Esophagus (tissue), 2 donors: ENCODE data around the gene PRMT1. TPM values are rescaled to one million over a fixed set of nuclear protein-coding genes. Genes with fewer than 3 reads are reported as not detected.

Experiments used
- H3K27ac ChIP-seq, 2 donors: one replicate each; pipeline ENCODE4 v1.5.1; 2013; ENCODE audit warnings: low read depth in 2 of 2, mild to moderate bottlenecking in 2 of 2, inconsistent platforms in 1 of 2, low read length in 1 of 2, moderate library complexity in 1 of 2
- H3K27me3 ChIP-seq, 2 donors: one replicate each; pipeline ENCODE4 v1.6.1; 2013; ENCODE audit warnings: low read length in 2 of 2, control low read depth in 1 of 2, mild to moderate bottlenecking in 1 of 2; ENCODE audit not compliant: insufficient read depth in 2 of 2, control insufficient read depth in 1 of 2
- H3K36me3 ChIP-seq, 2 donors: one replicate each; pipeline ENCODE4 v1.6.1; 2013; ENCODE audit warnings: low read length in 1 of 2; ENCODE audit not compliant: control insufficient read depth in 2 of 2, insufficient read depth in 2 of 2
- H3K4me1 ChIP-seq, 2 donors: one replicate each; pipeline ENCODE4 v1.6.1; 2013; ENCODE audit warnings: low read length in 1 of 2; ENCODE audit not compliant: control insufficient read depth in 2 of 2, insufficient read depth in 2 of 2
- H3K4me3 ChIP-seq, 2 donors: one replicate each; pipeline ENCODE4 v1.5.1; 2013; ENCODE audit warnings: low read length in 2 of 2, mild to moderate bottlenecking in 2 of 2, low read depth in 1 of 2, moderate library complexity in 1 of 2
- H3K9me3 ChIP-seq, 2 donors: one replicate each; pipeline ENCODE4 v1.6.1; 2013; ENCODE audit warnings: mild to moderate bottlenecking in 2 of 2, low read depth in 1 of 2, low read length in 1 of 2, moderate library complexity in 1 of 2; ENCODE audit not compliant: control insufficient read depth in 2 of 2, insufficient read depth in 1 of 2
- WGBS, 2 donors: extraction: QIAGEN DNeasy Blood & Tissue Kit; methylation state at CpG; one replicate each; pipeline ENCODE4 v1.1.7; 2013; 5-methylcytosine and 5-hydroxymethylcytosine counted together
- polyA plus RNA-seq, 2 donors: library from polyadenylated mRNA; stranded (reverse); fragments of 200-250 nt; gene quantifications; one replicate each; pipeline ENCODE4 v1.2.3, GENCODE V29; 2013
- donor health status: healthy with polysubstance abuse.
- donor health status: Bipolar disorder and iron deficiency.

PRMT1 gene
- polyA plus RNA-seq, 2 donors = 72.5 to 146 TPM

DNA sequence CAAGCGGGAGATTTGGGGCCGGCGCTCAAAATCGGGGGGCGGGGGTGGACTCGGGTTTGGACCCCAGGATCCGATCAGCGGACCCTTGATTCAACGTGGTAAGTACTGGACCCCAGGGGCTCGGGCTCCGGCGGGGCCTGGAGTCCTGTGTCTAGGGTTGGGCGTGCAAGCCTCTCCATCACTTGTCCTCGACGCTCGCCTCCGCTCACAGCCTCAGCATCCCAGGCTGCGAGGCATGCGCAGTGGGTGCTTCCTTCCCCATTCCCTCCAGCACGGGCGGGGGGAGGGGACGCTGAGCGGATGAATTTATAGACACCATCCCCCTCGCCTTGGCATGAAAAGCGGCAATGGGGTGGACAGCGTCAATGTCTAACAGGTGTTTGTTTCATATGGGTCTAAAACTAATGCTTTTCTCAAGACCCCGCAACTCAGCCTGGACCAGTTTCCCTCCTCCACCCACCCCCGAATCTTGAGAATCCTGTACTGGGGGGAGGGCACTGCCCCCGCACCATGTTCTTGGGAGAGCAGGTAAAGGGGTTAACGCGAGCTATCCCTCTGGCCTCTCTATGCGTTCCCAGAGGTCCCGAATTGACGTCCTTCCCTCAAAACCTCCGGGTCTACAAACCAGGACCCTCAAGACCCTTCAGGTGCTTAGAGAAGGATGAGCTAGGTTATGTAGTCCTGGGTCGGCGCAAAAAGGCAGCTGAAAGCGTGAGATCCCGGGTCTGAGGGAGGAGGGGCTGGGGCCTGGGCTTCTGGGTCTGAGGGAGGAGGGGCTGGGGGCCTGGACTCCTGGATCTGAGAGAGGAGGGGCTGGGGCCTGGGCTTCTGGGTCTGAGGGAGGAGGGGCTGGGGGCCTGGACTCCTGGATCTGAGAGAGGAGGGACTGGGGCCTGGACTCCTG is 14.4 kb downstream of the PRMT1 start:
- 14 to 16% methylated on average over 39 of the region's 39 CpGs for WGBS, 2 donors
- H3K27ac ChIP-seq = no peak overlapping the region

DNA sequence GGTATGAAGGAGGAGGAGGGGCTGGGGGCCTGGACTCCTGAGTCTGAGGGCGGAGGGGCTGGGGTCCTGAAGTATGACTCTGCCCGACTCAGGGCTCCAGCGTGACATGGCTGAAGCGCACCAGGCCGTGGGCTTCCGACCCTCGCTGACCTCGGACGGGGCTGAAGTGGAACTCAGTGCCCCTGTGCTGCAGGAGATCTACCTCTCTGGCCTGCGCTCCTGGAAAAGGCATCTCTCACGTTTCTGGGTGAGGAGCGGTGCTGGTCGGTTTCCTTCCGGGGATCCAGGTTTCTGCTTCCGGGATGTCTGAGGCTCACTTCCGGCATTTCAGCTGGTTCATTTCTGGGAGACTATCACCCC is 15.1 kb downstream of the PRMT1 start:
- Histone ChIP-seq H3K4me3 (no peak overlapping the region), H3K36me3 (peaks cover 0 to 9% of the 10 kb centered on the region in 2 donors), H3K9me3 (no peaks in the 10 kb centered on the region), H3K27ac (no peak overlapping the region), H3K4me1 (peaks cover 0 to 5% of the 10 kb centered on the region in 2 donors), H3K27me3 (no peaks in the 10 kb centered on the region)
- WGBS, 2 donors = 76 to 79% methylated on average over 16 of the region's 16 CpGs

More for the DNA sequence above, 14.4 kb downstream of the PRMT1 start:
- H3K4me1 ChIP-seq = peaks cover 0 to 5% of the 10 kb centered on the region in 2 donors
- no peaks in the 10 kb centered on the region for H3K9me3 ChIP-seq
- peaks cover 3 to 13% of the 10 kb centered on the region in 2 donors for H3K36me3 ChIP-seq
- H3K27me3 ChIP-seq = no peaks in the 10 kb centered on the region
- peak overlapping the region; percentile 43 to 58 for H3K4me3 ChIP-seq

DNA sequence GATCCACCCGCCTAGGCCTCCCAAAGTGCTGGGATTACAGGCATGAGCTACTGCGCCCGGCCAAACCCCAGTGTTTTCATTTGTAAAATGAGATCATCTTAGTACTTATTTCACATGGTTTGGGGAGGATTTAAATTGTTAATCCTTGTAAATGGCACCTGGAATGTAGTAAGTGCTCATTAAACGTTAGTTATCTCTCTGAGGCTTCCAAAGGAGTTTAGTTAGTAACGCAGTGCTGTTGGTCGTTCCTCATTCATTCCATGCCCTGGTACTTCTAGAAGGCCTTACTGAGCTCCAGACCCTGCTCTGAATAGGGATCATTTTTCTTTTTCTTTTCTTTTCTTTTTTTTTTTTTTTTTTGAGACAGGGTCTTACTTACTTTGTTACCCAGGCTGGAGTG is 19.0 kb downstream of the PRMT1 start:
- H3K36me3 ChIP-seq = no peaks in the 10 kb centered on the region
- 79 to 82% methylated on average over 6 of the region's 6 CpGs for WGBS, 2 donors
- H3K4me3 ChIP-seq = no peak overlapping the region
- no peak overlapping the region for H3K27ac ChIP-seq
- no peaks in the 10 kb centered on the region for H3K27me3 ChIP-seq
- no peaks in the 10 kb centered on the region for H3K9me3 ChIP-seq
- peaks cover 0 to 3% of the 10 kb centered on the region in 2 donors for H3K4me1 ChIP-seq

DNA sequence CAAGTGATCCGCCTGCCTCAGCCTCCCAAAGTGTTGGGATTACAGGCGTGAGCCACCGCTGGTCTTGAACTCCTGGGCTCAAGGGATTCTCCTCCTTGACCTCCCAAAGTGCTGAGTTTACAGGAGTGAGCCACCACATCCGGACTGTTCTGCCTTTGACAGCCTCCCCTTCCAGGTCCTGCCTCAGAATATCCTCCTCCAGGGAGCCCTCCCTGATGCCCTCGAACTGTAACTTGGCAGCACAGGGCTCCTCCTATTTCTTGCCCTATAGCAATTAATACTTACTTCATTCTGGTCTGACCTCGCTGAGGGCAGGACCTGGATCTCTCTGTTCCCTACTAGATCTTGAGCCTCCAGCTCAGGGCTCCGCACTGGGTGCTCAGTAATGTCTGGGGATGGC is 19.8 kb downstream of the PRMT1 start:
- Histone ChIP-seq H3K36me3 (no peaks in the 10 kb centered on the region), H3K4me1 (no peaks in the 10 kb centered on the region), H3K4me3 (no peak overlapping the region), H3K27ac (no peak overlapping the region), H3K27me3 (no peaks in the 10 kb centered on the region), H3K9me3 (no peaks in the 10 kb centered on the region)
- WGBS, 2 donors = 87 to 95% methylated on average over 7 of the region's 7 CpGs

DNA sequence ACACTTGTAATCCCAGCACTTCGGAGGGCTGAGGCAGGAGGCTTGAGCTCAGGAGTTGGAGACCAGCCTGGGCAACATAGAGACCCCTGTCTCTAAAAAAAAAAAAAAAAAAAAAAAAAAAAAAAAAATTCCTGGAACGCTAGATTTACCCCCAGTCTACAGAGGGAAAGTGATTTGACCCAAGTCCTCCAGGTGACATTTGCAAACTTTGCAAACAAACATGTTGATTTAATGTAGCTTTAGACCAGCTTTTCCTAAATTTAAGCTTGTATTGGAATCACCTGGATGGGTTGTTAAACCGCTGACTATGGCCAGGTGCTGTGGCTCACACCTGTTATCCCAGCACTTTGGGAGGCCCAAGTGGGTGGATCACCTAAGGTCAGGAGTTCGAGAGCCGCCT is 22.3 kb downstream of the PRMT1 start:
- no peaks in the 10 kb centered on the region for H3K9me3 ChIP-seq
- H3K4me3 ChIP-seq = no peak overlapping the region
- peaks cover 0 to 2% of the 10 kb centered on the region in 2 donors for H3K4me1 ChIP-seq
- H3K36me3 ChIP-seq = no peaks in the 10 kb centered on the region
- WGBS, 2 donors = 87 to 95% methylated on average over 5 of the region's 5 CpGs
- H3K27me3 ChIP-seq = no peaks in the 10 kb centered on the region
- H3K27ac ChIP-seq = no peak overlapping the region

DNA sequence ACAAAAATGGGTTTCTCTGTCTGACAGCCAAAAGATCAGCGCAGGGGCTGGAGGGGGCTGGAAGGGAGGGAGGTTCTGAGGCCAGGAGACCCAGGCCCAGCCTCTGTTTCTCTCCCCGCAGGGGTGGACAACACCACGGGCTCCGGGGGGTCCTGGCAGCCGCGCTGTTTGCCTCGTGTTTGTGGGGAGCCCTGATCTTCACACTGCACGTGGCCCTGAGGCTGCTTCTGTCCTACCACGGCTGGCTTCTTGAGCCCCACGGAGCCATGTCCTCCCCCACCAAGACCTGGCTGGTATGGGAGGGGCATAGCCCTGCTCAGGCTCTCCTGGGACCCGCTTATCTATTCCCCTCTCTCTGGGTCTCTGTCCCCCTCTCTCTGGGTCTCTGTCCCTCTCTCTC is 23.5 kb downstream of the PRMT1 start:
- 58 to 70% methylated on average over 11 of the region's 11 CpGs for WGBS, 2 donors

DNA sequence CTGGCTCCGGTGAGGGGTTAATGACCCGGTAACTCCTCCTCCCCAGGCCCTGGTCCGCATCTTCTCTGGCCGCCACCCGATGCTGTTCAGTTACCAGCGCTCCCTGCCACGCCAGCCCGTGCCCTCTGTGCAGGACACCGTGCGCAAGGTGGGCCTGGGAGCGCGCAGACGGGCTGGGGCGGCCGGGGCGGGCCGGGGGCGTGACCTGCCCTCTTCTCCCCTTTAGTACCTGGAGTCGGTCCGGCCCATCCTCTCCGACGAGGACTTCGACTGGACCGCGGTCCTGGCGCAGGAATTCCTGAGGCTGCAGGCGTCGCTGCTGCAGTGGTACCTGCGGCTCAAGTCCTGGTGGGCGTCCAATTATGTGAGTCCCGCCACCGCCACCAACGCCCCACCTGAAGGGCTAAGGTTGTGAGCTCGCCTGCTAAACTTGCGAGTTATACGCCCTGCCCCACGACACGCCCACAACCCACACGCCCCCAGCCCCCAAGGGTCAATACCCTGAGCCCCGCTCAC is 24.3 kb downstream of the PRMT1 start:
- Histone ChIP-seq H3K9me3 (no peaks in the 10 kb centered on the region), H3K27me3 (no peaks in the 10 kb centered on the region), H3K27ac (no peak overlapping the region), H3K4me1 (peaks cover 0 to 2% of the 10 kb centered on the region in 2 donors), H3K4me3 (no peak overlapping the region), H3K36me3 (no peaks in the 10 kb centered on the region)
- 54 to 55% methylated on average over 38 to 40 of the region's 40 CpGs for WGBS, 2 donors

More for the DNA sequence above, 23.5 kb downstream of the PRMT1 start:
- Histone ChIP-seq H3K27me3 (no peaks in the 10 kb centered on the region), H3K27ac (no peak overlapping the region), H3K36me3 (no peaks in the 10 kb centered on the region), H3K9me3 (no peaks in the 10 kb centered on the region), H3K4me3 (no peak overlapping the region), H3K4me1 (peaks cover 0 to 2% of the 10 kb centered on the region in 2 donors)

DNA sequence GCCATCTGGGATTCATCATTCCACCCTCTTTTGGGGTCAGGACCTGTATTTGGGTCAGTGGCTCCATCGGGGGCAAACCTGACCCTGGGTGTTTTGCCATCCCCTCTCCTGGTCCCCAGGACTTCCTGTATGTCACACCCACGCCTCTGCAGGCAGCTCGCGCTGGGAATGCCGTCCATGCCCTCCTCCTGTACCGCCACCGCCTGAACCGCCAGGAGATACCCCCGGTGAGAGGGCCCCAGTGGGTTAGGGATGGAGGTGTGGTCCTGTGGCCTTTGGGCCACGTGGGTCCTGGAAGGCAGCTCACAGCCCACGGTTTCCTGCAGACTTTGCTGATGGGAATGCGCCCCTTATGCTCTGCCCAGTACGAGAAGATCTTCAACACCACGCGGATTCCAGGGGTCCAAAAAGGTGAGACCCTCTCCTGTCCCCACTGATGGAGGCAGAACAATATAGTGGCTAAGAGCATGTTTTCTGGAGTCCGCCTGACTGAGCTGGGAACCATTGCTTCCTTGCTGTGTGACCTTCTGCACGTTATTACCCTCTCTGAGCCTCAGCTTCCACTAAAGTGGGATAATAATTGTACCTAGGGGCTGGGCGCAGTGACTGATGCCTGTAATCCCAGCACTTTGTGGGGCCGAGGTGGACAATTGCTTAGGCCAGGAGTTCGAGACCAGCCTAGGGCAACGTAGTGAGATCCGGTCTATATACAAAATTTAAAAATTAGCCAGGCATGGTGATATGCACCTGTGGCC is 28.0 kb downstream of the PRMT1 start:
- WGBS, 2 donors = 88 to 90% methylated on average over 22 of the region's 22 CpGs
- no peak overlapping the region for H3K27ac ChIP-seq
- no peaks in the 10 kb centered on the region for H3K27me3 ChIP-seq
- H3K9me3 ChIP-seq = peaks cover 0 to 3% of the 10 kb centered on the region in 2 donors
- no peak overlapping the region for H3K4me3 ChIP-seq
- H3K36me3 ChIP-seq = no peaks in the 10 kb centered on the region
- peaks cover 0 to 2% of the 10 kb centered on the region in 2 donors for H3K4me1 ChIP-seq

DNA sequence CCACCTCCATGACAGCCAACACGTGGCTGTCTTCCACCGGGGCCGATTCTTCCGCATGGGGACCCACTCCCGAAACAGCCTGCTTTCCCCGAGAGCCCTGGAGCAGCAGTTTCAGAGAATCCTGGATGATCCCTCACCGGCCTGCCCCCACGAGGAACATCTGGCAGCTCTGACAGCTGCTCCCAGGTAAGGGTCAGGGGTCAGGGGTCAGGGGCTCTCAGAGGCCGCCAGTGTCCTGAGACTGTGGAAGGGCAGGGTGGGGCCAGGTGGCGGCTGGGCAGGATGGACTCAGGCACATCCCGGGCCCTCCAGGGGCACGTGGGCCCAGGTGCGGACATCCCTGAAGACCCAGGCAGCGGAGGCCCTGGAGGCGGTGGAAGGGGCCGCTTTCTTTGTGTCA is 28.8 kb downstream of the PRMT1 start:
- Histone ChIP-seq H3K9me3 (peaks cover 0 to 3% of the 10 kb centered on the region in 2 donors), H3K27ac (no peak overlapping the region), H3K4me1 (peaks cover 0 to 2% of the 10 kb centered on the region in 2 donors), H3K36me3 (no peaks in the 10 kb centered on the region), H3K4me3 (no peak overlapping the region), H3K27me3 (no peaks in the 10 kb centered on the region)
- WGBS, 2 donors = 89 to 91% methylated on average over 16 of the region's 16 CpGs
